Tibial nerve (tissue), 4 donors: ENCODE measurements around the gene GSX2. TPM values are rescaled to one million over a fixed set of nuclear protein-coding genes. Genes with fewer than 3 reads are reported as not detected.

ENCODE experiments used
- DNase-seq, 2 donors: peaks; one replicate each; pipeline ENCODE4 v3.0.0-alpha.2; 2019; ENCODE audit warnings: low spot score in 2 of 2
- H3K27ac ChIP-seq, 4 donors: fragments of 200-600 bp; sonication (generic) in 3 of 4; one replicate each; pipeline ENCODE4 v1.5.1; 2017 to 2019; ENCODE audit warnings: mild to moderate bottlenecking in 1 of 4
- H3K27me3 ChIP-seq, 2 donors: fragments of 200-600 bp; sonication (generic) in 1 of 2; one replicate each; pipeline versions ENCODE4 v1.5.1 to v1.6.0; 2017 to 2019
- H3K36me3 ChIP-seq, 3 donors: fragments of 200-600 bp; sonication (generic); one replicate each; pipeline ENCODE4 v1.5.1; 2018 to 2019
- H3K4me1 ChIP-seq, 4 donors: fragments of 200-600 bp; sonication (generic) in 3 of 4; one replicate each; pipeline ENCODE4 v1.5.1; 2017 to 2019
- H3K4me3 ChIP-seq, 4 donors: fragments of 200-600 bp; sonication (generic) in 3 of 4; one replicate each; pipeline ENCODE4 v1.5.1; 2017 to 2019; ENCODE audit warnings: mild to moderate bottlenecking in 1 of 4, moderate library complexity in 1 of 4
- H3K9me3 ChIP-seq, 4 donors: fragments of 200-600 bp; sonication (generic) in 3 of 4; one replicate each; pipeline ENCODE4 v1.5.1; 2017 to 2019
- EP300 ChIP-seq, 2 donors: sonication (generic); formaldehyde crosslinking; IDR thresholded peaks; one replicate each; pipeline ENCODE4 v1.6.1; 2017; ENCODE audit warnings: antibody characterized with exemption in 2 of 2, mild to moderate bottlenecking in 1 of 2
- POLR2A ChIP-seq, 2 donors: fragments of 450-650 bp; IDR thresholded peaks; one replicate each; pipeline ENCODE4 v1.6.1; 2017; ENCODE audit warnings: antibody characterized with exemption in 2 of 2, mild to moderate bottlenecking in 2 of 2, moderate library complexity in 2 of 2
- WGBS, 2 donors: methylation state at CpG; one replicate each; pipeline ENCODE4 v1.1.5; 2018; 5-methylcytosine and 5-hydroxymethylcytosine counted together
- total RNA-seq, 4 donors: library from RNA; depleted of rRNA; stranded (reverse); fragments of >200 nt; gene quantifications; one replicate each; pipeline ENCODE4 v1.1.0, GENCODE V29; 2016
- TF ChIP-seq, protein P1 (sequence below), 5 experiments: fragments of 200-600 bp in 3 of 5; fragments of 450-650 bp in 2 of 5; sonication (generic) in 3 of 5; IDR thresholded peaks; one replicate each; pipeline ENCODE4 v1.5.1; 2016 to 2019; ENCODE audit warnings: antibody characterized with exemption in 5 of 5, mild to moderate bottlenecking in 3 of 5, moderate library complexity in 2 of 5

Gene GSX2
- total RNA-seq, 4 donors from 2014 or later, result 3.3 to 4.4 TPM; not detected in 2

DNA sequence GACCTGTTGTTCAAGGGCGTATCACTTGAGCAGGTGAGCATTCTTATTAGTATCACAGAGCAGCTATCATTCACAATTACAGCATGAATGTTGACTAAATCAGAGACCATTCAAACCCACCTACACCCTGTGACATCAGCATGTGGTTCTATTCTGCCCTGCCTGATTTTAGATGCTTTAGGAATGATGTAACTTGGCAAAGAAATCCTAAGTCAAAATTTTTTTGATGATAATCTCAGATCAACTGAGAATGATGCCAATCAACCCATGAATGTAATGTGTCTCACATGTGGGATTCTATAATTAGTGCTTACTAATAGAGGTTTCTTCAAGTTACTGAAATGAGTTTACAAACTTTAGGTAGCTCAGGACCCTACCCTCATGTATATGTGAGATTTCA lies 22.2 kb upstream of the GSX2 start:
- 84 to 91% methylated on average over 1 of the region's 1 CpG for WGBS, 2 donors
- H3K27me3 ChIP-seq, result no peaks in the 10 kb centered on the region
- no peak for DNase-seq
- peak overlapping the region in 1 of 4 donors; percentile 38 for H3K27ac ChIP-seq
- no peaks in the 10 kb centered on the region for H3K36me3 ChIP-seq
- H3K4me1 ChIP-seq, result peaks cover 0 to 3% (median 0%) of the 10 kb centered on the region in 4 donors
- no peaks in the 10 kb centered on the region for H3K9me3 ChIP-seq
- no peak overlapping the region for H3K4me3 ChIP-seq
- TF ChIP-seq, protein P1, sequence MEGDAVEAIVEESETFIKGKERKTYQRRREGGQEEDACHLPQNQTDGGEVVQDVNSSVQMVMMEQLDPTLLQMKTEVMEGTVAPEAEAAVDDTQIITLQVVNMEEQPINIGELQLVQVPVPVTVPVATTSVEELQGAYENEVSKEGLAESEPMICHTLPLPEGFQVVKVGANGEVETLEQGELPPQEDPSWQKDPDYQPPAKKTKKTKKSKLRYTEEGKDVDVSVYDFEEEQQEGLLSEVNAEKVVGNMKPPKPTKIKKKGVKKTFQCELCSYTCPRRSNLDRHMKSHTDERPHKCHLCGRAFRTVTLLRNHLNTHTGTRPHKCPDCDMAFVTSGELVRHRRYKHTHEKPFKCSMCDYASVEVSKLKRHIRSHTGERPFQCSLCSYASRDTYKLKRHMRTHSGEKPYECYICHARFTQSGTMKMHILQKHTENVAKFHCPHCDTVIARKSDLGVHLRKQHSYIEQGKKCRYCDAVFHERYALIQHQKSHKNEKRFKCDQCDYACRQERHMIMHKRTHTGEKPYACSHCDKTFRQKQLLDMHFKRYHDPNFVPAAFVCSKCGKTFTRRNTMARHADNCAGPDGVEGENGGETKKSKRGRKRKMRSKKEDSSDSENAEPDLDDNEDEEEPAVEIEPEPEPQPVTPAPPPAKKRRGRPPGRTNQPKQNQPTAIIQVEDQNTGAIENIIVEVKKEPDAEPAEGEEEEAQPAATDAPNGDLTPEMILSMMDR (IDR thresholded peaks at IDR 0.05), result no peak
- no peak for TF ChIP-seq POLR2A (IDR thresholded peaks at IDR 0.05)
- TF ChIP-seq EP300 (IDR thresholded peaks at IDR 0.05), result no peak

DNA sequence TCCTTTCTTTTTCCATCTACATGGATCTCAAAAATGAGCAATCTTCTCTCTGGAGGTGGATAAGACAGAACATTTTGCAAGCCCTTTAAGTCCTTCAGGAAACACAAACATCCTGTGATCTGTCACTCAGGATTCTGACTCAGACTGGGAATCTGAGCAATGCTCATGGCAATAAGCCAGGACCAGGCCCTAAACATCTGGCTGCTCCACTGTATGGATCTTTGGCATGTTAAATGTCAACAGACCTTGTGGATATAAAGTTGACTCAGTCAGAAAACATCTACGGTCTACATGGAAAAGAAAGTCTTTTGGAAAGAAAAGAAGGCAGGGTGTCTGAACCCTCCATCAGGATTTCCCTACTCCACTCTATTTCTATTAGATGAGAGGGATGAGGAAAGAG lies 17.8 kb upstream of the GSX2 start:
- 37 to 54% methylated on average over 1 of the region's 1 CpG for WGBS, 2 donors
- Histone ChIP-seq H3K27me3 (no peaks in the 10 kb centered on the region), H3K4me3 (no peak overlapping the region), H3K27ac (peak overlapping the region in 1 of 4 donors; percentile 1), H3K9me3 (no peaks in the 10 kb centered on the region), H3K36me3 (no peaks in the 10 kb centered on the region), H3K4me1 (peaks cover 0 to 8% (median 3%) of the 10 kb centered on the region in 4 donors)
- no peak for DNase-seq
- TF ChIP-seq EP300 (IDR thresholded peaks at IDR 0.05) (peak in 1 of 2 donors; percentile 20), POLR2A (IDR thresholded peaks at IDR 0.05) (no peak)

DNA sequence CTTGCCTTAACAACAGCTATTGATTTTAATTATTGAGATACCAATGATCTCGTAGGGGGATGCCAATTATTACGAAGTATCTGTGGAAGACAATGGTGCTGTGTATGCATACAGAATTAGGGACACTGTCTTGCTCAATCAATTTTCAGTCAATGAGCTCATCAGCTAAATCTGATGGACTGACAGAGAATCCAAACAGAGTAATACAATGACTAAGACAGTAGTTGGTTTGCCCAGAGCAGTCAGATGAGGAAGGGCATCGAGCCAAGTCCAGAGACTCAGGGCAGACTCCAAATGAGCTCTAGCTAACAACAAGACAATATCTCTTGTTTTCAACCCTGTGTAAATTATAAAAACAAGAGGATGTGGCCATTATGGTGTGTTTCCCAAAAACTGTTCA lies 14.7 kb upstream of the GSX2 start:
- WGBS, 2 donors, result 56 to 57% methylated on average over 3 of the region's 3 CpGs
- no peaks in the 10 kb centered on the region for H3K9me3 ChIP-seq
- H3K36me3 ChIP-seq, result no peaks in the 10 kb centered on the region
- TF ChIP-seq, protein P1 (IDR thresholded peaks at IDR 0.05), result no peak
- TF ChIP-seq POLR2A (IDR thresholded peaks at IDR 0.05), result no peak
- no peak for TF ChIP-seq EP300 (IDR thresholded peaks at IDR 0.05)
- peak in 1 of 2 donors; percentile 77 for DNase-seq
- H3K27me3 ChIP-seq, result no peaks in the 10 kb centered on the region
- H3K27ac ChIP-seq, result peak overlapping the region in 2 of 4 donors; percentile 34 to 49
- H3K4me1 ChIP-seq, result peaks cover 0 to 8% (median 3%) of the 10 kb centered on the region in 4 donors
- H3K4me3 ChIP-seq, result no peak overlapping the region

DNA sequence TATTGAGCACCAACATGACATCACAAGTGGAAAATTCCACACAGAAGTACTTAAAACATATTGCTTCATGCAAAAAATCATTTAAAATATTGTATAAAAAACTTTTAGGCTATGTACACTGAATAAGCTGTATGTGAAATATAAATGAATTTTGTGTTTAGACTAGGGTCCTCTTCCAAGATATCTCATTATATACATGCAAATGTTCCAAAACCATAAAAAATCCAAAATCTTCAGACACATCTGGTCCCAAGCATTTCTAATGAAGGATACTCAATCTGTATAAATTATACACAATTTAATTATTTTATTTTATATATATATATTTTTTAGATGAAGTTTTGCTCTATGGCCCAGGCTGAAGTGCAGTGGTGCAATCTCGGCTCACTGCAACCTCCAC lies 10.1 kb upstream of the GSX2 start:
- no peak for DNase-seq
- H3K4me1 ChIP-seq, result peaks cover 0 to 36% (median 14%) of the 10 kb centered on the region in 4 donors
- WGBS, 2 donors, result 100% methylated on average over 1 of the region's 1 CpG
- TF ChIP-seq, protein P1 (IDR thresholded peaks at IDR 0.05), result no peak
- TF ChIP-seq EP300 (IDR thresholded peaks at IDR 0.05) (no peak), POLR2A (IDR thresholded peaks at IDR 0.05) (no peak)
- no peak overlapping the region for H3K4me3 ChIP-seq
- H3K36me3 ChIP-seq, result no peaks in the 10 kb centered on the region
- no peaks in the 10 kb centered on the region for H3K9me3 ChIP-seq
- H3K27ac ChIP-seq, result no peak overlapping the region
- H3K27me3 ChIP-seq, result peaks cover 0 to 34% of the 10 kb centered on the region in 2 donors

DNA sequence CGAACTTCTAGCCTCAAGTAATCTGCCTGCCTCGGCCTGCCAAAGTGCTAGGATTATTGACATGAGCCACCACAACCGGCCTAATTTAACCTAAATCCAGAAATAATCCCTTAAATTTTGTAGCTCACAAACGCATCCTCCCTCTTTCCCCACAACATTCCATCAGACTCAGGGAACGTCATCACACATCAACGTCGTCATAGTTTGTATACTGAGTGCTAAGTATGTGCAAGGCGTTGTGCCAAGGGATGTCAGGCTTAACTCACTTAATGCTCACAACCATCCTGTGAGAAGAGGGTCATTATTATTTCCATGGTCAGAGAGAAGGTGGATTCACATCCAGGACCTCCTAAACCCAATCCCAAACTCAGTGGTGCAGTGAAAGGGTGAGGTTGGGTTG lies 9.6 kb upstream of the GSX2 start:
- DNase-seq, result no peak
- Histone ChIP-seq H3K4me3 (no peak overlapping the region), H3K27ac (no peak overlapping the region), H3K9me3 (no peaks in the 10 kb centered on the region), H3K4me1 (peaks cover 0 to 36% (median 14%) of the 10 kb centered on the region in 4 donors), H3K27me3 (peaks cover 0 to 39% of the 10 kb centered on the region in 2 donors), H3K36me3 (no peaks in the 10 kb centered on the region)
- 89 to 93% methylated on average over 8 of the region's 8 CpGs for WGBS, 2 donors
- TF ChIP-seq EP300 (IDR thresholded peaks at IDR 0.05), result no peak
- TF ChIP-seq POLR2A (IDR thresholded peaks at IDR 0.05), result no peak
- TF ChIP-seq, protein P1 (IDR thresholded peaks at IDR 0.05), result no peak
